PC-9 (cell line): ENCODE measurements around the gene DLX4. TPM values are rescaled to one million over a fixed set of nuclear protein-coding genes. Genes with fewer than 3 reads are reported as not detected.

ENCODE experiments used
- BruUV-seq: library from RNA; stranded (reverse); fragments of 400-500 nt; replicated peaks from 2 replicates; lab custom pipeline; 2021; lab: Mats Ljungman, UMichigan
- CTCF ChIA-PET: fragments of 300-600 bp; sonication (Branson Sonifier 250); formaldehyde crosslinking; loops from one replicate; lab custom pipeline; 2022; ENCODE audit warnings: antibody characterized with exemption; lab: Charles Lee
- POLR2A ChIA-PET: fragments of 300-600 bp; sonication (Branson Sonifier 250); formaldehyde crosslinking; loops from one replicate; lab custom pipeline; 2022; ENCODE audit warnings: antibody characterized with exemption; ENCODE audit not compliant: unreplicated experiment; lab: Charles Lee
- DNase-seq, 2 experiments: peaks; one replicate each; pipeline versions ENCODE4 v3.0.0 to v3.0.0-alpha.2; 2015 to 2022; ENCODE audit warnings: mixed read lengths in 1 of 2
- H2AFZ ChIP-seq: fragments of 200-600 bp; sonication (generic); 2 replicates; pipeline ENCODE4 v1.8.1; 2017; ENCODE audit warnings: antibody characterized with exemption
- H3F3A ChIP-seq: fragments of 200-600 bp; sonication (generic); 2 replicates; pipeline ENCODE4 v1.8.1; 2017; ENCODE audit warnings: antibody characterized with exemption, mild to moderate bottlenecking, low read depth; ENCODE audit not compliant: insufficient read depth
- H3K27ac ChIP-seq: fragments of 200-600 bp; sonication (generic); 2 replicates; pipeline ENCODE4 v1.6.1; 2016; ENCODE audit warnings: mixed run types
- H3K27me3 ChIP-seq: fragments of 200-600 bp; sonication (generic); 2 replicates; pipeline ENCODE4 v1.6.1; 2016; ENCODE audit warnings: low read depth, mixed run types; ENCODE audit not compliant: insufficient read depth
- H3K36me3 ChIP-seq: fragments of 200-600 bp; sonication (generic); 2 replicates; pipeline ENCODE4 v1.6.1; 2016; ENCODE audit warnings: low read depth, mixed run types
- H3K4me1 ChIP-seq: fragments of 200-600 bp; sonication (generic); replicated peaks from 2 replicates; pipeline ENCODE4 v1.6.1; 2016; ENCODE audit warnings: mixed run types; ENCODE audit not compliant: insufficient read depth
- H3K4me2 ChIP-seq: fragments of 200-600 bp; sonication (generic); 2 replicates; pipeline ENCODE4 v1.6.1; 2017; ENCODE audit warnings: mixed run types
- H3K4me3 ChIP-seq: fragments of 200-600 bp; sonication (generic); 2 replicates; pipeline ENCODE4 v1.6.1; 2016; ENCODE audit warnings: mixed run types
- H3K79me2 ChIP-seq: fragments of 200-600 bp; sonication (generic); 2 replicates; pipeline ENCODE4 v1.6.1; 2017; ENCODE audit warnings: low read depth, mixed run types
- H3K9me2 ChIP-seq: fragments of 200-600 bp; sonication (generic); 2 replicates; pipeline ENCODE4 v1.8.1; 2017; ENCODE audit warnings: mild to moderate bottlenecking; ENCODE audit not compliant: insufficient read depth
- H3K9me3 ChIP-seq: fragments of 200-600 bp; sonication (generic); 2 replicates; pipeline ENCODE4 v1.8.1; 2016; ENCODE audit warnings: low read depth; ENCODE audit not compliant: insufficient read depth
- H4K20me1 ChIP-seq: fragments of 200-600 bp; sonication (generic); 2 replicates; pipeline ENCODE4 v1.8.1; 2017; ENCODE audit not compliant: insufficient read depth
- CTCF ChIP-seq: fragments of 200-600 bp; sonication (generic); conservative IDR thresholded peaks from 2 replicates; pipeline ENCODE4 v1.6.1; 2017; ENCODE audit warnings: mixed run types, antibody characterized with exemption, mild to moderate bottlenecking, moderate library complexity
- EZH2 ChIP-seq: fragments of 200-600 bp; sonication (generic); IDR thresholded peaks from 2 replicates; pipeline ENCODE4 v1.8.0; 2017; ENCODE audit warnings: antibody characterized with exemption, low read depth
- intact Hi-C: fragments of 100-400 bp; cut with micrococcal nuclease; formaldehyde crosslinking; loops from one replicate; pipeline ENCODE4 v1.10.0; 2022; ENCODE audit not compliant: unreplicated experiment
- total RNA-seq: library from RNA; stranded (reverse); gene quantifications from 2 replicates; pipeline ENCODE4 v1.2.3, GENCODE V29; 2021

DLX4 gene
- total RNA-seq, 1 experiment from 2014 or later, result 8.8 TPM

- intact Hi-C loops, result no loop called here
- TF ChIP-seq CTCF (no peak), EZH2 (no peak)
- no peak for DNase-seq
- H3K4me2 ChIP-seq, result no peak overlapping the region
- H4K20me1 ChIP-seq, result no peaks in the 10 kb centered on the region
- peaks cover 7% of the 10 kb centered on the region; the same call in 1 of the 2 replicates for H3K9me3 ChIP-seq
- H3K27ac ChIP-seq, result no peak overlapping the region
- BruUV-seq, result no TSS peak
- H2AFZ ChIP-seq, result no peak overlapping the region
- H3K79me2 ChIP-seq, result no peaks in the 10 kb centered on the region
- CTCF ChIA-PET, result no interaction called here
- POLR2A ChIA-PET, result no interaction called here
- H3K4me3 ChIP-seq, result no peak overlapping the region
- H3K36me3 ChIP-seq, result no peaks in the 10 kb centered on the region
- no peaks in the 10 kb centered on the region; the same call in 1 of the 2 replicates for H3F3A ChIP-seq
- no peaks in the 10 kb centered on the region for H3K27me3 ChIP-seq
- no peaks in the 10 kb centered on the region for H3K4me1 ChIP-seq
- H3K9me2 ChIP-seq, result no peaks in the 10 kb centered on the region
These were observed 46.2 kb downstream of the DLX4 start for GRCh38 chr17:50015146-50015545.

- H3K4me3 ChIP-seq, result no peak overlapping the region
- H3K36me3 ChIP-seq, result no peaks in the 10 kb centered on the region
- H3K79me2 ChIP-seq, result no peaks in the 10 kb centered on the region
- no peak for TF ChIP-seq EZH2
- no peak for TF ChIP-seq CTCF
- POLR2A ChIA-PET, result interaction anchor here (0.5 to 0.7 kb wide), 3 partner anchors 43 to 372 kb away, joined by 3 to 6 read pairs (median 3); no protein-coding TSS in a partner anchor
- H3F3A ChIP-seq, result peaks cover 20% of the 10 kb centered on the region
- CTCF ChIA-PET, result no interaction called here
- no peak overlapping the region for H2AFZ ChIP-seq
- H4K20me1 ChIP-seq, result no peaks in the 10 kb centered on the region
- H3K27me3 ChIP-seq, result no peaks in the 10 kb centered on the region
- BruUV-seq, result no TSS peak
- H3K9me3 ChIP-seq, result peaks cover 7% of the 10 kb centered on the region; the same call in 1 of the 2 replicates
- intact Hi-C loops, result no loop called here
- H3K9me2 ChIP-seq, result no peaks in the 10 kb centered on the region
- DNase-seq, result no peak
- no peak overlapping the region for H3K4me2 ChIP-seq
- no peak overlapping the region for H3K27ac ChIP-seq
- 0 out of 2 replicates have a peak, but pooled peaks cover 9% of the 10 kb centered on the region for H3K4me1 ChIP-seq
These were observed 49.9 kb downstream of the DLX4 start for GRCh38 chr17:50018909-50019308.

GRCh38 chr17:50020841-50021599 is 52.0 kb downstream of the DLX4 start:
- POLR2A ChIA-PET, result no interaction called here
- CTCF ChIA-PET, result interaction anchor here (0.6 kb wide), 1 partner anchor 225 kb away, joined by 4 read pairs; no protein-coding TSS in a partner anchor
- intact Hi-C loops, result loop anchor here (10.0 kb wide), 1 partner anchor 274 kb away; no protein-coding TSS in a partner anchor

More at GRCh38 chr17:50020841-50021599, 52.0 kb downstream of the DLX4 start:
- no TSS peak for BruUV-seq
- H3K27me3 ChIP-seq, result no peaks in the 10 kb centered on the region
- no peaks in the 10 kb centered on the region for H3K36me3 ChIP-seq
- no peak overlapping the region for H3K4me3 ChIP-seq
- no peak overlapping the region for H3K27ac ChIP-seq
- DNase-seq, result no peak
- no peak overlapping the region for H3K4me2 ChIP-seq
- H2AFZ ChIP-seq, result no peak overlapping the region
- peaks cover 39% of the 10 kb centered on the region for H3F3A ChIP-seq
- H3K79me2 ChIP-seq, result no peaks in the 10 kb centered on the region
- H3K9me3 ChIP-seq, result no peaks in the 10 kb centered on the region
- TF ChIP-seq CTCF, result no peak
- TF ChIP-seq EZH2, result no peak
- no peaks in the 10 kb centered on the region for H3K9me2 ChIP-seq
- no peaks in the 10 kb centered on the region for H4K20me1 ChIP-seq
- peaks cover 13% of the 10 kb centered on the region for H3K4me1 ChIP-seq
